Frontal cortex (tissue), 4 donors: ENCODE measurements around the gene INAFM2. TPM values are rescaled to one million over a fixed set of nuclear protein-coding genes. Genes with fewer than 3 reads are reported as not detected.

Experiments used
- DNase-seq, 2 donors: peaks; one replicate each; pipeline ENCODE4 v3.0.0; 2012; ENCODE audit warnings: low spot score in 2 of 2
- FAIRE-seq: peaks from 2 replicates; lab custom pipeline; 2012; peaks lifted over from hg19 to GRCh38; lab: Jason Lieb, UNC
- total RNA-seq: library from RNA; depleted of rRNA; stranded (reverse); fragments of >200 nt; gene quantifications from one replicate; pipeline ENCODE4 v1.2.3, GENCODE V29; 2014
- donor health status: control.
- donor health status: control.
- donor health status: control.

The INAFM2 gene
- total RNA-seq, 1 donor from 2014 or later, result 10.6 TPM

- FAIRE-seq, result no peak
- DNase-seq, result no peak
Measured at GRCh38 chr15:40302981-40303380, 20.5 kb upstream of the INAFM2 start.

GRCh38 chr15:40303576-40303975 is 19.9 kb upstream of the INAFM2 start:
- no peak for FAIRE-seq

DNA sequence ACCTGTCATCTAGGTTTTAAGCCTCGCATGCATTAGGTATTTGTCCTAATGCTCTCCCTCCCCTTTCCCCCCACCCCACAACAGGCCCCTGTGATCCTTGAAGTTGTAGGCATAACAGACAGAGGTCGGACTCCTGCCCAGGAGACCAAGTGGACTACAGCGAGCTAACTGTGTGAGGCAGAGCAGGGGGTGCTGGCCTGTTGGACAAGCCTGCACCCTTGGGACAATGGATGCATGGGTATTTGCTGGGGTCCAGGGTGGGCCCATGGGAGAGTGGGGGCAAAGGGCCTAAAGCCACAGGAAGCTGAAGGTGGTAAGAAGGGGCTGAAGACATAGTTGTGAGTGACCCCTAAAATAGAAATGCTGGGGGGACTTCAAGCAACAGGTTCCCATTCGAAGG is 18.2 kb upstream of the INAFM2 start:
- no peak for FAIRE-seq
- no peak for DNase-seq

More at GRCh38 chr15:40303576-40303975, 19.9 kb upstream of the INAFM2 start:
- DNase-seq, result no peak

DNA sequence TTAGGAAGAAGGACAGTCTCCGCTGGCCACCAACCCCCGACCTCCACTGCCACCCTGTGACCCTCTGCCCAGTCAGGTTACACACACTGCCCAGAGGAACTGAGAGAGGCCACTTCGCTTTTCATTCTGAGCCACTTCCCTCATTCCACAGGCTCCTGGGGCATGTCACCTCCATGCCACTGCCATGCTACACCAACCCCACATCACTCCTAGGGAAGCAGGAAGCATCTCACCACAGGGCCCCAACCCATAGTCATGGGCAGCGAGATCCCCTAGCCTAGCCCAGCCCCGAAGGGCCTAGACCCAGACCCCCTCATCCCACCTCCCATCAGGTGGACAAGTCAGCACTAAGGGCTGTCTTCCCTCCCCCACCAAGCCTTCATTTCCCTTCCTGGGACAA is 17.1 kb upstream of the INAFM2 start:
- FAIRE-seq (no peak), DNase-seq (no peak)

- FAIRE-seq (no peak), DNase-seq (no peak)
Measured at GRCh38 chr15:40306908-40307307, 16.6 kb upstream of the INAFM2 start.

- FAIRE-seq (no peak), DNase-seq (no peak)
Measured at GRCh38 chr15:40307421-40308211, 15.9 kb upstream of the INAFM2 start, which contains the start of gene PLCB2. TSS of gene PLCB2 (minus strand) at chr15:40307935. CDS start at chr15:40307672, 263 bp downstream.

DNA sequence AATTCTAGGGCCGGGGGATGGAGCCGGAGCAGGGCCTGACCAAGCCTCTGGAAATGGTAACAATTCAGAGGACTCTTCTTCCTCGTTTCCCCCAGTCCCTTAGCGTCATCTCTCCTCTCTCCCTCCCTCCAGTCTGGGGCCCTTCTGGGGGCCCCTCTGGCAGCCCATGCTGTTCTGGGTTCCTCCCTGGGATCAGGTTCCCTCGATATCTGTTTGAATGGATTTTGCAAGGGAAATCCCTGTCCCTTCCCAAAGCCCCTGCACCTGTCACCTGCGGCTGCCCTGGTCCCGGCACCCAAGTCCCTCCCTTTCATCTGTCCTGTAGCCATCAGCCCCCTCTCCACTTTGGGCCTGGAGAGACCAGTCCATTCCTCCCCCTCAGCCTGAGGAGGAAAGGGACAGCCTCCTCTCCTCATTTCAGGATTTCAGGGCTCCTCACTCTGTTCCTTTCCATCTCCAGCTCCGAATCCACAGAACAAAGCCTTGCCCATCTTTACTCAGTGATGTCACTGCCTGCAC is 14.1 kb upstream of the INAFM2 start:
- FAIRE-seq (no peak), DNase-seq (no peak)

DNA sequence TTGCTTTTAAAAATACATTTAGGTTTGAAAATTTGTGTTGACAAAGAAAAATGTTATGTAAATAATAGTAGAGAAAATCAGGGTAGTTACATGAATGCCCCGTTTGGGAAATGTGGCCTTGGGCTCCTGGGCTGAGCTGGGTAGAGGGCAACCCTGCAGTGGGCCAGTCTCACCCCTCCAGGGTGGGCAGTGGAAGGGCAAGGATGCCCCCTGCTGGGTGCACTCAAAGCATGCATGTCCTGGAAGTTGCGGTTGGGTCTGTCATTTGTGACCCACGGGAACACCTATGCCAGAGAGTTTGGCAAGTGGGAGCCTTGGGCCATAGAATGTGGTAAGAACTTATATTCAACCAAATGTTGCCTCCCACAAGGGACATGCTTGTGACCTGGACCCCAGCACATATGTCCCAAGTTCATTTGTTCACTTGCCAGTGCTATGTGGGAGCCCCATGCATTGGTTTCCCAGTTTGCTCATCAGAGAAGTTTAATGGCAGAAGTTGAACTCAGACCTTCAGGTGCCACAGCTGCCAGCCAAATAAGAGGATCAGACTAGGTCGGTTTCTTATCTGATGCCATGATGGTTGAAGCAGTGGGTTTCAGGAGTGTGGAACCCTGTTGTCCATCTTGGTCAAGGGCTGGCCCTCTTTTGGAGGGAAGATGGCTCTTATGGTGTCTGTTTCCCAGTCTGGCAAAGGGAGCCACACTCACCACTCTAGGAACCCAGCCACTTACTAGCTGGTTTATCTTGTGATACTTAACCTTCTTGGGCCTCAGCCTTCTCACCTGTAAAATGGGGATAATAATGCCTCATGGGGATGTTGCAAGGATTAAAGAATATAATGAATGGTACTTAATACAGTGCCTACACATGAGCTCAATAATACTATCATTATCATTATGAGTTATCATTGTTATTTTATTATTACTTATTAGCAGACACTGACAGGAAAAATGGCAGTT is 13.2 kb upstream of the INAFM2 start:
- DNase-seq (no peak), FAIRE-seq (no peak)

DNA sequence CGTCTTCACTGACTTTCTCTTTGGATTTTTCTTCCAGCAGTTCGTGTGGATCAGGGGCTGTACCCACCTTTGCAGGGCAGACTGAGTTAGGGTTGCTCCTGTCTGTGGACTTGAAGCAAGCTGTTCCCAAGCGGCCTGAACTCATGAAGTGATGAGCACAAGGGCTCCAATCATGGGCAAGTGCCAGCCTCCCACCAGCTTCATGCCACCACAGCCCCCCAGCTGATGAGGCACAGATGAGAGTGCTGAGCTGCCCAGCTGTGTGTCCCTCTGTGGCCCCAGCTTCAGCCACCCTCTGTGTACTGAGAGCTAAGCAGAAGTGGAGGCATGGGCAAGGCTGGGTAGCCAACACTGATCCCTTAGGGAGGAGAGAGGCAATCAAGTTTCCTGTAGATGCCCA is 12.5 kb upstream of the INAFM2 start:
- DNase-seq, result no peak
- no peak for FAIRE-seq

- DNase-seq (no peak), FAIRE-seq (no peak)
Measured at GRCh38 chr15:40312370-40313158, 10.9 kb upstream of the INAFM2 start.

- FAIRE-seq (no peak), DNase-seq (no peak)
Measured at GRCh38 chr15:40313531-40314398, 9.7 kb upstream of the INAFM2 start.

DNA sequence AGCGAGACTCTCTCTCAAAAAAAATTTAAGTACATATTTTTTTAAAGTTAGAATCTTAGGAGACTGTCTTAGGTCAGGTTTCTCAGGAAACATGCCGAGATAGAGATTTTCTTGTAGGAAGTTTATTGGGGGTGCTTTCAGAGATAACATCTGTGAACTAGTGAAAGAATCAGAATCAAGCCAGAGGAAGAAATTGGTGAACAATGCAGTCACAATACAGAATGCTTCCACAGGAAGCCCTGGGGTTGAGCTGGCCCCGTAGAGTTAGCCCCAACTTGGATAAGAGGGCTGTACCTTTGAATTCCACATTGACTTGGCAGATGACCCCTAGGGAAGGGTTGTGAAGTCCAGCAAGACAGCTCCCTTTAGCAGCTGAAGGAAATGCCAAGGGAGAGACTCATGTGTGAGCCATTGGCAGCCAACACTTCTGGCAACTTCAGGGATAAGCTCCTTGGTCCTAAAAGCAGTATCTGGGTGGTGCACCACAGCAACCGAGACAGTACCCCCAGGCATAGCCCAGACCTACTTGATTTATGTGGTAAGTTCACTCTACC is 8.7 kb upstream of the INAFM2 start:
- DNase-seq, result no peak
- FAIRE-seq, result no peak

DNA sequence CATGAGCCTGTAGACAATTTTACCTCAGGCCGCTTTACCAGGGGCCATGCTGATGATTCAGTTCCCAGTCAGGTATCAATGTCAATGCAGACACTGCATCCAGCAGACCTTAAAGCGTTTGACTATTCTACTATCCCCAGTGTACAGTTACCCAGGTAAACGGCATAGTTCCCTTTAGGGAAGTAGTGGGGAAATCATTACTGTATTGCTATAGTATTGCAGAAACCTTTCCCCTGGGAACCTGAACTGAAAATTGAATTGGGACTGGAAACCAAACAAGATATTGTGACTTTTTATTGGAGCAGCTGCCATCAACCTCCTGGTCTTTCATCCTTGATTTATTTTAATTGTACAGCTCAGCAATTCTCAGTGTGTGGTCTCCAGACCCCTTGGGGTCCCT is 6.6 kb upstream of the INAFM2 start:
- DNase-seq (no peak), FAIRE-seq (no peak)

DNA sequence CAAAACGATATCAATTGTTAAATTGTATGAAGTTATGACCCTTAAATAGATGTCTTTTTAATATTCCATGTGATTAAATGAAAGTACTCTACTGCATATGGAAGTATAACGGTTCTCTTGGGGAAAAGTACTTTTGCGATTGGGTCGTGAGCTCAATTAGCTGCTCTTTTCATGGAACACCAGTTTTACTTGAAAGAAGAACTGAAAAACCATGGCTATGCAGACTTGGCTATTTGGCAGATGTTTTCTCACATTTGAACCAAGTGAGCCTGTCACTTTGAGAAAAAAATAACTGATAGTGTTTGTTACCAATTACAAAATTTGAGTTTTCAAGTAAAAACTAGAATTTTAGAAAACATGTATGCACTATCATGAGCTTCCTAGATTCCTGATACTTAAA is 5.9 kb upstream of the INAFM2 start:
- no peak for FAIRE-seq
- no peak for DNase-seq

DNA sequence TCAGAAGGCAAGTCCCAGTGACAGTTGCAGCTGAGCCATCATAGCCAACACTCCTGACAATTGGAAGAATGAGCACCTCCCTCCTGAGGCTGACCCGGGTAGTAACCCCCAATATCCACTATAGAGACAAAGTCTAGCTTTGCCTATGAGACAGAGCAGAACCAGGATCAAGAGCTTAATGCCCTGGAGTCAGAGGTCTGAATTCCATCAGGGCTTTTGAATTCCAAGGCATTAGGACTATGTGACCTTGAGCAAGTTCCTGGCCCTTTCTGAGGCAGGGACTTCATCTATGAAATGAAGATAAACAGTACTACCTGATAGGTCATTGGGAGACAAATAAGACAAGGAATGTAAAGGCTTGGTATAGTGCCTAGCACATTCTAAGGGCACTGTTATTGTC is 3.1 kb upstream of the INAFM2 start:
- FAIRE-seq (no peak), DNase-seq (no peak)

DNA sequence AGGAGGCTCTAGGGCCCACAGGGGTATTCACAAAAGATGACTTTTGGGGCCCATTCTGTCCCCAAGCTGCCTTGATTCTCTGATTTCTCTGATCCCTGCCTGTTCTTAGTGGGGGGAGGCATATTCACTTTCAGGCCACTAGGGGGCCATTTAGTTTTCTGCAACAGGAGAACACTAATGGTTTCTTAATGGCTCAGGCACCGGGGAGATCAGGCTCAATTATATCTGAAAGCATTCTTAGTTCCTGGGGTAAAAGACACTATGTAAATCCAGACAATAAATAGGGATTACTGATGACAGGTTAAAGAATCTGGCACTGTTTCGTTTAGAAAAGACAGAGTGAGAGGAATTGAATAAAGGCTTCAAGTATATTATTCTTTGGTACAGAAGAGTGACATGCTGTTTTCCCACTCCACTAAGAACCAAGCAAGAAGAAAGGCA is 2.5 kb upstream of the INAFM2 start:
- peak; percentile 67 to 69 for DNase-seq
- no peak for FAIRE-seq

DNA sequence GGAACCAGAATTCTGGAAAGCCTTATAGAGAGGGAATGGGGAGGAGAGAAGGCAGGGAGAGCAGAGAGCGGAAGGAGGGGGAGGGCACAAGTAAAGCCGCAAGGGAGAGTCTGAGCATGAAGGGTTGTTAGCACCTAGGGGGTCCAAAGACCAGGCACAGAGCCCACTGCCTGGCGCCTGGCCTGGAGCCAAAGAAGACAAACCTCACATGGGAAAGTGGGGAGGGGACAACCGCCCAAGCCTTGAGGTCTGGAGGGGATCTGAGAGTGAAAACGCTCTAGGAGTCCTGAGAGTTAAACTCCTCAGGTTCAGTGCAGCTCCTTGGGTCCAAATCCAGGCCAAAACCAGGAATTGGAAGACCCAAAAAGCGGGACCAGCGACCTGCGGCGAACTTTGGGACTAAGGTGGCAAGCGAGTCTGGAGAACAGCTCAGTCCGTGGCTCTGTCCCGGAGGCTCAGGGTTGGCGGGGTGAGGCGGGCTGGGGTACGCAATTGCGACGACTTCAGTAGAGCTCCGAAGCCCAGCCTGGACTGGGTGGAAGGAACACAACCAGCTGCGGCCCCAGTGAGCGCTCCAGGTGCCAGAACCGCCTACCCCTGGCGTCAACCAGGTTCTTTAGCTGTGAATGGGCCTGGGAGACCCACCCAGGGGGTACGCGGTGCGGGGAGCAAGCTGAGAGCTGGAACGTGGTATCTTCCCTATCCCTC is 807 bp upstream of the INAFM2 start:
- DNase-seq (peak in 1 of 2 donors; percentile 44), FAIRE-seq (no peak)
